GM23338 (cell line): Measurements from ENCODE around the gene NFIA. TPM values are rescaled to one million over a fixed set of nuclear protein-coding genes. Genes with fewer than 3 reads are reported as not detected.

Experiments used
- ATAC-seq: fragments of 200-7000 bp; cut with Tn5 transposase; 3 replicates; pipeline ENCODE4 v1.9.1; 2020
- DNase-seq: peaks from one replicate; pipeline ENCODE4 v3.0.0-alpha.2; 2015; ENCODE audit warnings: low spot score
- H2AFZ ChIP-seq: fragments of 200-600 bp; sonication (generic); 2 replicates; pipeline ENCODE4 v1.8.0; 2016; ENCODE audit warnings: antibody characterized with exemption, mild to moderate bottlenecking, moderate library complexity
- H3F3A ChIP-seq: fragments of 200-600 bp; sonication (generic); replicated peaks from 2 replicates; pipeline ENCODE4 v1.8.0; 2017; ENCODE audit warnings: antibody characterized with exemption, mixed run types, low read depth
- H3K27ac ChIP-seq: fragments of 200-600 bp; sonication (generic); 2 replicates; pipeline ENCODE4 v1.6.1; 2016; ENCODE audit warnings: low read depth
- H3K27me3 ChIP-seq: fragments of 200-600 bp; sonication (generic); 2 replicates; pipeline ENCODE4 v1.8.0; 2016; ENCODE audit warnings: mild to moderate bottlenecking, mixed run types, moderate library complexity; ENCODE audit not compliant: insufficient read depth
- H3K36me3 ChIP-seq: fragments of 200-600 bp; sonication (generic); 2 replicates; pipeline ENCODE4 v1.8.0; 2016; ENCODE audit warnings: mild to moderate bottlenecking; ENCODE audit not compliant: insufficient read depth
- H3K4me1 ChIP-seq: fragments of 200-600 bp; sonication (generic); 2 replicates; pipeline ENCODE4 v1.8.0; 2016; ENCODE audit warnings: mild to moderate bottlenecking, moderate library complexity; ENCODE audit not compliant: insufficient read depth
- H3K4me2 ChIP-seq: fragments of 200-600 bp; sonication (generic); 2 replicates; pipeline ENCODE4 v1.7.1; 2017; ENCODE audit warnings: mixed run types
- H3K4me3 ChIP-seq: fragments of 200-600 bp; sonication (generic); 2 replicates; pipeline ENCODE4 v1.6.1; 2016; ENCODE audit warnings: mixed run types
- H3K79me2 ChIP-seq: fragments of 200-600 bp; sonication (generic); replicated peaks from 2 replicates; pipeline ENCODE4 v1.8.0; 2017; ENCODE audit warnings: mild to moderate bottlenecking; ENCODE audit not compliant: insufficient read depth
- H3K9me2 ChIP-seq: fragments of 200-600 bp; sonication (generic); 2 replicates; pipeline ENCODE4 v1.8.0; 2017; ENCODE audit not compliant: insufficient read depth
- H4K20me1 ChIP-seq: fragments of 200-600 bp; sonication (generic); replicated peaks from 2 replicates; pipeline ENCODE4 v1.8.0; 2017; ENCODE audit warnings: mild to moderate bottlenecking; ENCODE audit not compliant: insufficient read depth
- H3K27ac Mint-ChIP-seq: 2 replicates; pipeline ENCODE4 v1.8.0; 2020; ENCODE audit warnings: inconsistent platforms, mild to moderate bottlenecking, moderate library complexity, mixed read lengths
- H3K27me3 Mint-ChIP-seq: 3 replicates; pipeline ENCODE4 v1.8.0; 2022; ENCODE audit warnings: low read depth, mild to moderate bottlenecking, moderate library complexity, mixed read lengths, inconsistent platforms; ENCODE audit not compliant: insufficient read depth, poor library complexity
- H3K36me3 Mint-ChIP-seq: 3 replicates; pipeline ENCODE4 v1.8.0; 2021; ENCODE audit warnings: low read depth, mild to moderate bottlenecking, inconsistent platforms, moderate library complexity, mixed read lengths
- H3K4me1 Mint-ChIP-seq: 3 replicates; pipeline ENCODE4 v1.8.0; 2020; ENCODE audit warnings: mild to moderate bottlenecking, inconsistent platforms, mixed read lengths
- H3K4me3 Mint-ChIP-seq: 3 replicates; pipeline ENCODE4 v1.8.0; 2021; ENCODE audit warnings: moderate library complexity, mild to moderate bottlenecking, inconsistent platforms, mixed read lengths
- H3K9me3 Mint-ChIP-seq: 3 replicates; pipeline ENCODE4 v1.8.0; 2020; ENCODE audit warnings: moderate library complexity, mild to moderate bottlenecking, inconsistent platforms, mixed read lengths
- EZH2 ChIP-seq: fragments of 200-600 bp; sonication (generic); IDR thresholded peaks from one replicate; pipeline ENCODE4 v1.8.0; 2017; ENCODE audit warnings: antibody characterized with exemption, mild to moderate bottlenecking, low read depth; ENCODE audit not compliant: unreplicated experiment
- EZH2phosphoT487 ChIP-seq: fragments of 200-600 bp; sonication (generic); IDR thresholded peaks from one replicate; pipeline ENCODE4 v1.8.1; 2018; ENCODE audit warnings: antibody characterized with exemption; ENCODE audit not compliant: unreplicated experiment
- JUNB ChIP-seq: IDR thresholded peaks from one replicate; pipeline ENCODE4 v1.6.1; 2016; ENCODE audit warnings: antibody characterized with exemption; ENCODE audit not compliant: unreplicated experiment
- NANOG ChIP-seq: IDR thresholded peaks from 2 replicates; pipeline ENCODE4 v1.6.1; 2016; ENCODE audit warnings: antibody characterized with exemption, borderline replicate concordance
- ZNF114 ChIP-seq: fragments of 250-450 bp; sonication (Bioruptor Pico); IDR thresholded peaks from 2 replicates; pipeline ENCODE4 v1.5.0; 2020; ENCODE audit warnings: mild to moderate bottlenecking, moderate library complexity
- ZNF331 ChIP-seq: fragments of 250-450 bp; sonication (Bioruptor Pico); IDR thresholded peaks from 2 replicates; pipeline ENCODE4 v1.5.0; 2020; ENCODE audit warnings: low read depth, mild to moderate bottlenecking, moderate library complexity
- polyA plus RNA-seq: library from polyadenylated mRNA; unstranded; fragments of >200 nt; fragmentation: Nextera tagmentation; extraction: Ambion mirVana; gene quantifications from 2 replicates; pipeline ENCODE4 v1.2.1, GENCODE V29; 2016
- total RNA-seq: library from RNA; depleted of rRNA; stranded (reverse); fragments of >200 nt; shearing (Covaris generic); gene quantifications from 2 replicates; pipeline ENCODE4 v1.2.3, GENCODE V29; 2014
- TF ChIP-seq, protein P1 (sequence below): IDR thresholded peaks from 2 replicates; pipeline ENCODE4 v1.6.1; 2016; ENCODE audit warnings: antibody characterized with exemption
- TF ChIP-seq, protein P2 (sequence below), 2 experiments: fragments of 200-600 bp in 1 of 2; sonication (generic) in 1 of 2; conservative IDR thresholded peaks; 2 replicates each; pipeline versions ENCODE4 v1.5.1 to v1.6.1; 2016 to 2017; ENCODE audit warnings: antibody characterized with exemption in 2 of 2, low read depth in 2 of 2, mild to moderate bottlenecking in 2 of 2, moderate library complexity in 1 of 2
- TF ChIP-seq, protein P3 (sequence below): IDR thresholded peaks from one replicate; pipeline ENCODE4 v1.6.1; 2018; ENCODE audit warnings: antibody characterized with exemption; ENCODE audit not compliant: unreplicated experiment

The NFIA gene
- total and polyA plus RNA-seq, 2 experiments from 2014 or later: 0.97 to 2.3 TPM

DNA sequence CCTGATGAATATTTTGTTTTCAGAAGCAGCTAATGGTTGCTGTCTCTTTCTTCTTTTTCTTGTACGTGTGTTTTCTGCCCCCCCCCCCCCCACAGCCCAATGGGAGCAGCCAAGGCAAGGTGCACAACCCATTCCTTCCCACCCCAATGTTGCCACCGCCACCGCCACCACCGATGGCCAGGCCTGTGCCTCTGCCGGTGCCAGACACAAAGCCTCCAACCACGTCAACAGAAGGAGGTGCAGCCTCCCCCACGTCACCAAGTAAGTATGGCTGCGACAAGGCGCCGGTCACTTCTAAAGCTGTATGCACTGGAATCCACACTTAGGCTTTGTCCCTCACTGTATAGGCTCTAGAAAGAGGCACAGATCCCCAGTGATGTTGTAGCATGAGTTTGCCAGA lies 324.1 kb downstream of the NFIA start (continued):
- TF ChIP-seq, protein P1, sequence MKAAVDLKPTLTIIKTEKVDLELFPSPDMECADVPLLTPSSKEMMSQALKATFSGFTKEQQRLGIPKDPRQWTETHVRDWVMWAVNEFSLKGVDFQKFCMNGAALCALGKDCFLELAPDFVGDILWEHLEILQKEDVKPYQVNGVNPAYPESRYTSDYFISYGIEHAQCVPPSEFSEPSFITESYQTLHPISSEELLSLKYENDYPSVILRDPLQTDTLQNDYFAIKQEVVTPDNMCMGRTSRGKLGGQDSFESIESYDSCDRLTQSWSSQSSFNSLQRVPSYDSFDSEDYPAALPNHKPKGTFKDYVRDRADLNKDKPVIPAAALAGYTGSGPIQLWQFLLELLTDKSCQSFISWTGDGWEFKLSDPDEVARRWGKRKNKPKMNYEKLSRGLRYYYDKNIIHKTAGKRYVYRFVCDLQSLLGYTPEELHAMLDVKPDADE: no peak
- TF ChIP-seq, protein P2, sequence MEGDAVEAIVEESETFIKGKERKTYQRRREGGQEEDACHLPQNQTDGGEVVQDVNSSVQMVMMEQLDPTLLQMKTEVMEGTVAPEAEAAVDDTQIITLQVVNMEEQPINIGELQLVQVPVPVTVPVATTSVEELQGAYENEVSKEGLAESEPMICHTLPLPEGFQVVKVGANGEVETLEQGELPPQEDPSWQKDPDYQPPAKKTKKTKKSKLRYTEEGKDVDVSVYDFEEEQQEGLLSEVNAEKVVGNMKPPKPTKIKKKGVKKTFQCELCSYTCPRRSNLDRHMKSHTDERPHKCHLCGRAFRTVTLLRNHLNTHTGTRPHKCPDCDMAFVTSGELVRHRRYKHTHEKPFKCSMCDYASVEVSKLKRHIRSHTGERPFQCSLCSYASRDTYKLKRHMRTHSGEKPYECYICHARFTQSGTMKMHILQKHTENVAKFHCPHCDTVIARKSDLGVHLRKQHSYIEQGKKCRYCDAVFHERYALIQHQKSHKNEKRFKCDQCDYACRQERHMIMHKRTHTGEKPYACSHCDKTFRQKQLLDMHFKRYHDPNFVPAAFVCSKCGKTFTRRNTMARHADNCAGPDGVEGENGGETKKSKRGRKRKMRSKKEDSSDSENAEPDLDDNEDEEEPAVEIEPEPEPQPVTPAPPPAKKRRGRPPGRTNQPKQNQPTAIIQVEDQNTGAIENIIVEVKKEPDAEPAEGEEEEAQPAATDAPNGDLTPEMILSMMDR (conservative IDR thresholded peaks at IDR 0.05; ENCODE audit: low read depth in 2 of 2): no peak
- TF ChIP-seq EZH2phosphoT487 (no peak), ZNF114 (no peak), JUNB (no peak)

- no peaks in the 10 kb centered on the region for H3K79me2 ChIP-seq
- no peaks in the 10 kb centered on the region for H3K36me3 Mint-ChIP-seq
- H3K4me1 ChIP-seq: no peaks in the 10 kb centered on the region
- H3K9me3 Mint-ChIP-seq: no peaks in the 10 kb centered on the region
- no peak overlapping the region for H3K4me3 ChIP-seq
- no peaks in the 10 kb centered on the region for H4K20me1 ChIP-seq
- no peaks in the 10 kb centered on the region for H3F3A ChIP-seq
- no peaks in the 10 kb centered on the region for H3K36me3 ChIP-seq
- DNase-seq (no peak), ATAC-seq (no peak)
- H3K27me3 ChIP-seq: no peaks in the 10 kb centered on the region
- H3K4me3 Mint-ChIP-seq: no peak overlapping the region
- peaks cover 4% of the 10 kb centered on the region for H3K27me3 Mint-ChIP-seq
- H3K4me1 Mint-ChIP-seq: no peaks in the 10 kb centered on the region; the same call in 2 of the 3 replicates
- H3K27ac Mint-ChIP-seq: no peak overlapping the region
- H3K9me2 ChIP-seq: no peaks in the 10 kb centered on the region
- H3K4me2 ChIP-seq: no peak overlapping the region
- no peak overlapping the region for H2AFZ ChIP-seq
- H3K27ac ChIP-seq: no peak overlapping the region
- TF ChIP-seq EZH2phosphoT487: no peak
- TF ChIP-seq, protein P1: no peak
- TF ChIP-seq, protein P3, sequence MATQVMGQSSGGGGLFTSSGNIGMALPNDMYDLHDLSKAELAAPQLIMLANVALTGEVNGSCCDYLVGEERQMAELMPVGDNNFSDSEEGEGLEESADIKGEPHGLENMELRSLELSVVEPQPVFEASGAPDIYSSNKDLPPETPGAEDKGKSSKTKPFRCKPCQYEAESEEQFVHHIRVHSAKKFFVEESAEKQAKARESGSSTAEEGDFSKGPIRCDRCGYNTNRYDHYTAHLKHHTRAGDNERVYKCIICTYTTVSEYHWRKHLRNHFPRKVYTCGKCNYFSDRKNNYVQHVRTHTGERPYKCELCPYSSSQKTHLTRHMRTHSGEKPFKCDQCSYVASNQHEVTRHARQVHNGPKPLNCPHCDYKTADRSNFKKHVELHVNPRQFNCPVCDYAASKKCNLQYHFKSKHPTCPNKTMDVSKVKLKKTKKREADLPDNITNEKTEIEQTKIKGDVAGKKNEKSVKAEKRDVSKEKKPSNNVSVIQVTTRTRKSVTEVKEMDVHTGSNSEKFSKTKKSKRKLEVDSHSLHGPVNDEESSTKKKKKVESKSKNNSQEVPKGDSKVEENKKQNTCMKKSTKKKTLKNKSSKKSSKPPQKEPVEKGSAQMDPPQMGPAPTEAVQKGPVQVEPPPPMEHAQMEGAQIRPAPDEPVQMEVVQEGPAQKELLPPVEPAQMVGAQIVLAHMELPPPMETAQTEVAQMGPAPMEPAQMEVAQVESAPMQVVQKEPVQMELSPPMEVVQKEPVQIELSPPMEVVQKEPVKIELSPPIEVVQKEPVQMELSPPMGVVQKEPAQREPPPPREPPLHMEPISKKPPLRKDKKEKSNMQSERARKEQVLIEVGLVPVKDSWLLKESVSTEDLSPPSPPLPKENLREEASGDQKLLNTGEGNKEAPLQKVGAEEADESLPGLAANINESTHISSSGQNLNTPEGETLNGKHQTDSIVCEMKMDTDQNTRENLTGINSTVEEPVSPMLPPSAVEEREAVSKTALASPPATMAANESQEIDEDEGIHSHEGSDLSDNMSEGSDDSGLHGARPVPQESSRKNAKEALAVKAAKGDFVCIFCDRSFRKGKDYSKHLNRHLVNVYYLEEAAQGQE: no peak
- TF ChIP-seq ZNF114: no peak
- TF ChIP-seq, protein P2 (conservative IDR thresholded peaks at IDR 0.05; ENCODE audit: low read depth in 2 of 2): no peak
- no peak for TF ChIP-seq EZH2
- TF ChIP-seq NANOG: no peak
- TF ChIP-seq ZNF331 (CRISPR knock-in tag): no peak
Observed at GRCh38 chr1:61412601-61413000, 330.2 kb downstream of the NFIA start.
